Measurements from ENCODE around the gene GNMT.

DNA sequence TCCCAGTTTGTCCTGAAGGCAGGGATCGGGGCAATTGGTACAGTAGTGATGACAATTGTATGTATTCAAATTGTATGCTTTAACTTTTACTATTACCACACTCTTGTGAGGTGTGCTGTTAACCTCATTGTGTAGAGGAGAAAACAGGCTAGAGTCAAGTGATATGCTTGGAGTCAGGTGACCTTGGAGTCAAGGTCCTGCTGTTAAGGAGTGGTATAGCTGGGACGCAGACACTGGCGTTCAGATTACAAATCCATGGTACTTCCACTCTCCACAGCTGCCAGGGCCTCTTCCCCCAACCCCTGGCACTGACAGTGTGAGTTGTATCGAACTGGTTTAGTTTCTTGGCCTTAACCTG is 20.8 kb upstream of the GNMT start:
- TF ChIP-seq CTCF (IDR thresholded peaks at IDR 0.05) (no peak), MAX (IDR thresholded peaks at IDR 0.05) (no peak), MAFK (IDR thresholded peaks at IDR 0.05; ENCODE audit: partially characterized antibody) (no peak)

Measured in A549 (cell line).